ENCODE data around the gene ASB1. TPM values are rescaled to one million over a fixed set of nuclear protein-coding genes. Genes with fewer than 3 reads are reported as not detected.

Gene ASB1
- total and polyA plus RNA-seq, 2 of the 13 experiments (the other 11 are each of a cell fraction or from before 2014, with no cell fraction given): 48.6 to 49.2 TPM

DNA sequence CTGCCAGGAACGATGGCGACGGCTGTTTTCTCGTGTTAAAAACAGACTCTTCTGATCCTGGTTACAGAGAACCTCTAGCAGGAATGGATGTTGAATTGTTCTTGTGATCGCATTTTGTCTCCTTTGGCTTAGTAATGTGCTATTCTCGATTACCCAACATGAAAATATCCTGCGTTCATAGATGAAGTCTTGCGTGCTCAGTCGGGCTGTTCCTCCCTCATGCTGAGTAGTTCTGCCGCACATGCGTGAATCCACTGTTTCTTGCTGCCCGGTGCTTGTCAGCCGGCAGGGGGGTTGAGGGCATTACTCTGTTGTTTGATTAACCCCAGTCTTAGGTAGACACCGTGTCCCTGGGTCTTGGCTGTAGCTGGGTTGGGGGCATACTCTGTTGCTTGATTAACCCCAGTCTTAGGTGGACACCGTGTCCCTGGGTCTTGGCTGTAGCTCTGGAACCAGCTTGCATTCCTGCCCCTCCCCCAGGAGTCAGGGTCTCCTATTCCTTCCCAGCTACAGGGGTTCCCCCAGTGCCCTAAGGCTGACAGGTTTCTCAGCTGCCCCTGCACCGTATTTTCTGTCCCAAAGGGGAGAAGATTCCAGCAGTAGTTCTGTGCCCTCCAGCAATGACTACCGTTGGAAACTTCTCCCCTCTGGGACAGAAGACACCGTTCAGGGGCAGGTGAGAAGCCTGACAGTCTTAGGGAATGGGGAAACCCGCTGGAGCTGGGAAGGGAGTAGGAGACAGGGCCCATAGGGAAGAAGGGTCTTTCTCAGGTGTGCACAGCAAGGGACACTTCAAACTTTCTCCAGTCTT, 22.1 kb upstream of the ASB1 start:
- H3K9ac ChIP-seq (ENCODE audit: insufficient read depth, low read depth, low read length): peak overlapping the region; percentile 43
- H3K4me1 ChIP-seq (ENCODE audit: insufficient read depth, low read length): peaks cover 62% of the 10 kb centered on the region
- peak overlapping the region; percentile 90 for H3K27ac ChIP-seq (ENCODE audit: extremely low read length, insufficient read depth, low read length)
- H3K79me2 ChIP-seq (ENCODE audit: insufficient read depth, low read length): no peaks in the 10 kb centered on the region
- TSS peak; percentile 48 for BruUV-seq (replicated peaks)
- FAIRE-seq (no peak), ATAC-seq (peak; percentile 40), DNase-seq (ENCODE audit: low spot score) (no peak)
- whole genome bisulfite sequencing (ENCODE audit: low lambda C conversion rate): 67% methylated on average over 19 of the region's 19 CpGs
- H3K27me3 ChIP-seq (ENCODE audit: control insufficient read depth in 1 of 2, insufficient read depth in 2 of 2, low read length in 2 of 2): no peaks in the 10 kb centered on the region
- H3K9me3 ChIP-seq (ENCODE audit: low read length): no peaks in the 10 kb centered on the region
- peak overlapping the region; percentile 72 for H3K4me2 ChIP-seq (ENCODE audit: low read depth, low read length)
- in situ Hi-C loops (cut with HindIII; ENCODE audit: extremely low pct_ligation_motif_present, low pct_unique_long_range_greater_than_20kb) (no loop called here), intact Hi-C loops (cut with micrococcal nuclease; ENCODE audit: unreplicated experiment) (no loop called here)
- peak overlapping the region in 1 of 3 experiments; percentile 45; a peak in 2 of 6 replicates for H3K4me3 ChIP-seq (replicated peaks in 1 of 3; ENCODE audit: insufficient read depth in 1 of 3, low read depth in 2 of 3, low read length in 3 of 3)
- POLR2A ChIA-PET: interaction anchor here (0.9 to 2.4 kb wide), 4 partner anchors 24 to 45 kb away, joined by 3 to 9 read pairs (median 4); no protein-coding TSS in a partner anchor
- H4K20me1 ChIP-seq (ENCODE audit: insufficient read depth, low read length): no peaks in the 10 kb centered on the region
- H3K36me3 ChIP-seq (replicated peaks in 1 of 2; ENCODE audit: control insufficient read depth in 1 of 2, insufficient read depth in 2 of 2, low read length in 2 of 2): no peaks in the 10 kb centered on the region; a peak in 1 of 5 replicates
- CTCF ChIA-PET (ENCODE audit: low intra/inter-chr PET ratio, low total read pairs): no interaction called here
- H2AFZ ChIP-seq (ENCODE audit: low read length): peak overlapping the region; percentile 74
- TF ChIP-seq HMG20A (CRISPR knock-in tag; IDR thresholded peaks at IDR 0.05; ENCODE audit: borderline replicate concordance) (no peak), ZFY (CRISPR knock-in tag; IDR thresholded peaks at IDR 0.05) (0 out of 2 replicates have a peak, but pooled peaks have one; percentile 10), ZKSCAN8 (CRISPR knock-in tag; IDR thresholded peaks at IDR 0.05; ENCODE audit: borderline replicate concordance) (0 out of 2 replicates have a peak, but pooled peaks have one; percentile 1), ZNF468 (CRISPR knock-in tag; IDR thresholded peaks at IDR 0.05) (no peak), MBNL3 (CRISPR knock-in tag; conservative IDR thresholded peaks at IDR 0.05) (no peak), SCMH1 (CRISPR knock-in tag; IDR thresholded peaks at IDR 0.05; ENCODE audit: borderline replicate concordance) (no peak), ZMYM2 (CRISPR knock-in tag; IDR thresholded peaks at IDR 0.05) (no peak), ZNF530 (CRISPR knock-in tag; IDR thresholded peaks at IDR 0.05; ENCODE audit: low read depth) (no peak), ZNF292 (CRISPR knock-in tag; IDR thresholded peaks at IDR 0.05; ENCODE audit: borderline replicate concordance, low read depth) (no peak; the same call in 1 of the 2 replicates), ZNF572 (CRISPR knock-in tag; IDR thresholded peaks at IDR 0.05) (peak; percentile 89)
- TF ChIP-seq, protein P1, sequence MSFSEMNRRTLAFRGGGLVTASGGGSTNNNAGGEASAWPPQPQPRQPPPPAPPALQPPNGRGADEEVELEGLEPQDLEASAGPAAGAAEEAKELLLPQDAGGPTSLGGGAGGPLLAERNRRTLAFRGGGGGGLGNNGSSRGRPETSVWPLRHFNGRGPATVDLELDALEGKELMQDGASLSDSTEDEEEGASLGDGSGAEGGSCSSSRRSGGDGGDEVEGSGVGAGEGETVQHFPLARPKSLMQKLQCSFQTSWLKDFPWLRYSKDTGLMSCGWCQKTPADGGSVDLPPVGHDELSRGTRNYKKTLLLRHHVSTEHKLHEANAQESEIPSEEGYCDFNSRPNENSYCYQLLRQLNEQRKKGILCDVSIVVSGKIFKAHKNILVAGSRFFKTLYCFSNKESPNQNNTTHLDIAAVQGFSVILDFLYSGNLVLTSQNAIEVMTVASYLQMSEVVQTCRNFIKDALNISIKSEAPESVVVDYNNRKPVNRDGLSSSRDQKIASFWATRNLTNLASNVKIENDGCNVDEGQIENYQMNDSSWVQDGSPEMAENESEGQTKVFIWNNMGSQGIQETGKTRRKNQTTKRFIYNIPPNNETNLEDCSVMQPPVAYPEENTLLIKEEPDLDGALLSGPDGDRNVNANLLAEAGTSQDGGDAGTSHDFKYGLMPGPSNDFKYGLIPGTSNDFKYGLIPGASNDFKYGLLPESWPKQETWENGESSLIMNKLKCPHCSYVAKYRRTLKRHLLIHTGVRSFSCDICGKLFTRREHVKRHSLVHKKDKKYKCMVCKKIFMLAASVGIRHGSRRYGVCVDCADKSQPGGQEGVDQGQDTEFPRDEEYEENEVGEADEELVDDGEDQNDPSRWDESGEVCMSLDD (CRISPR knock-in tag; IDR thresholded peaks at IDR 0.05; ENCODE audit: borderline replicate concordance): no peak
- TF ChIP-seq, protein P2, sequence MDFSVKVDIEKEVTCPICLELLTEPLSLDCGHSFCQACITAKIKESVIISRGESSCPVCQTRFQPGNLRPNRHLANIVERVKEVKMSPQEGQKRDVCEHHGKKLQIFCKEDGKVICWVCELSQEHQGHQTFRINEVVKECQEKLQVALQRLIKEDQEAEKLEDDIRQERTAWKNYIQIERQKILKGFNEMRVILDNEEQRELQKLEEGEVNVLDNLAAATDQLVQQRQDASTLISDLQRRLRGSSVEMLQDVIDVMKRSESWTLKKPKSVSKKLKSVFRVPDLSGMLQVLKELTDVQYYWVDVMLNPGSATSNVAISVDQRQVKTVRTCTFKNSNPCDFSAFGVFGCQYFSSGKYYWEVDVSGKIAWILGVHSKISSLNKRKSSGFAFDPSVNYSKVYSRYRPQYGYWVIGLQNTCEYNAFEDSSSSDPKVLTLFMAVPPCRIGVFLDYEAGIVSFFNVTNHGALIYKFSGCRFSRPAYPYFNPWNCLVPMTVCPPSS (IDR thresholded peaks at IDR 0.05): no peak
- TF ChIP-seq, protein P3, sequence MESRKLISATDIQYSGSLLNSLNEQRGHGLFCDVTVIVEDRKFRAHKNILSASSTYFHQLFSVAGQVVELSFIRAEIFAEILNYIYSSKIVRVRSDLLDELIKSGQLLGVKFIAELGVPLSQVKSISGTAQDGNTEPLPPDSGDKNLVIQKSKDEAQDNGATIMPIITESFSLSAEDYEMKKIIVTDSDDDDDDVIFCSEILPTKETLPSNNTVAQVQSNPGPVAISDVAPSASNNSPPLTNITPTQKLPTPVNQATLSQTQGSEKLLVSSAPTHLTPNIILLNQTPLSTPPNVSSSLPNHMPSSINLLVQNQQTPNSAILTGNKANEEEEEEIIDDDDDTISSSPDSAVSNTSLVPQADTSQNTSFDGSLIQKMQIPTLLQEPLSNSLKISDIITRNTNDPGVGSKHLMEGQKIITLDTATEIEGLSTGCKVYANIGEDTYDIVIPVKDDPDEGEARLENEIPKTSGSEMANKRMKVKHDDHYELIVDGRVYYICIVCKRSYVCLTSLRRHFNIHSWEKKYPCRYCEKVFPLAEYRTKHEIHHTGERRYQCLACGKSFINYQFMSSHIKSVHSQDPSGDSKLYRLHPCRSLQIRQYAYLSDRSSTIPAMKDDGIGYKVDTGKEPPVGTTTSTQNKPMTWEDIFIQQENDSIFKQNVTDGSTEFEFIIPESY (CRISPR knock-in tag; IDR thresholded peaks at IDR 0.05): no peak
- TF ChIP-seq, protein P4, sequence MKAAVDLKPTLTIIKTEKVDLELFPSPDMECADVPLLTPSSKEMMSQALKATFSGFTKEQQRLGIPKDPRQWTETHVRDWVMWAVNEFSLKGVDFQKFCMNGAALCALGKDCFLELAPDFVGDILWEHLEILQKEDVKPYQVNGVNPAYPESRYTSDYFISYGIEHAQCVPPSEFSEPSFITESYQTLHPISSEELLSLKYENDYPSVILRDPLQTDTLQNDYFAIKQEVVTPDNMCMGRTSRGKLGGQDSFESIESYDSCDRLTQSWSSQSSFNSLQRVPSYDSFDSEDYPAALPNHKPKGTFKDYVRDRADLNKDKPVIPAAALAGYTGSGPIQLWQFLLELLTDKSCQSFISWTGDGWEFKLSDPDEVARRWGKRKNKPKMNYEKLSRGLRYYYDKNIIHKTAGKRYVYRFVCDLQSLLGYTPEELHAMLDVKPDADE (CRISPR knock-in tag; IDR thresholded peaks at IDR 0.05): no peak
- TF ChIP-seq, protein P5, sequence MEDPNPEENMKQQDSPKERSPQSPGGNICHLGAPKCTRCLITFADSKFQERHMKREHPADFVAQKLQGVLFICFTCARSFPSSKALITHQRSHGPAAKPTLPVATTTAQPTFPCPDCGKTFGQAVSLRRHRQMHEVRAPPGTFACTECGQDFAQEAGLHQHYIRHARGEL (CRISPR knock-in tag; IDR thresholded peaks at IDR 0.05): no peak

All from HepG2 (cell line).